ENCODE results near the gene EVPL.
"Not testable (repeated sequence)": the region's sequence is repeated elsewhere in the genome, so short reads cannot be mapped to it uniquely, and the experiment has no call there.

The EVPL gene

DNA sequence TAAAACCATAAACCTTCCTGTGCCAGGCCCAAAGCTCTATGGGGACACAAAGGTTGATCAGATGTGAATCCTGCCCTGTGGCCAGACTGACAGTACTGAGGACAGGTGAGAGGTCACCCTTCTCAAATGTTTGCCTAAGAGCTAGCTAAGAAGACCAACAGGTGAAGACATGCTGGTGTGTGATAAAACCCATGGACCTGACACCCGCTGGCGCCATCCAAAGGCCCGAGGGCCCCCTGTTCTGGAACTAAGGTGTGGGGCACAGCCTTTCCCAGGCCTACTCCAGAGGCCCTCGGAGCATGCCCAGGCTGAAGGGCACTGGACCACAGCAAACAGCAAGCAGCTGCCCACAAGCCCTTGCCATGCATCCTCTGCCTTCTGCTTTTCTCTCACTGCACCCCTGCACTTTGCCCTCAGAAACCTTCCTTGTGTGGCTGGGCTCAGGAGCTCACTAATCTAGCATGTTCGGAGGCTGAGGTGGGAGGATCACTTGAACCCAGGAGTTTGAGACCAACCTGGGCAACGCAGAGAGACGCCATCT lies 31.7 kb downstream of the EVPL start:
- no peak for DNase-seq

DNA sequence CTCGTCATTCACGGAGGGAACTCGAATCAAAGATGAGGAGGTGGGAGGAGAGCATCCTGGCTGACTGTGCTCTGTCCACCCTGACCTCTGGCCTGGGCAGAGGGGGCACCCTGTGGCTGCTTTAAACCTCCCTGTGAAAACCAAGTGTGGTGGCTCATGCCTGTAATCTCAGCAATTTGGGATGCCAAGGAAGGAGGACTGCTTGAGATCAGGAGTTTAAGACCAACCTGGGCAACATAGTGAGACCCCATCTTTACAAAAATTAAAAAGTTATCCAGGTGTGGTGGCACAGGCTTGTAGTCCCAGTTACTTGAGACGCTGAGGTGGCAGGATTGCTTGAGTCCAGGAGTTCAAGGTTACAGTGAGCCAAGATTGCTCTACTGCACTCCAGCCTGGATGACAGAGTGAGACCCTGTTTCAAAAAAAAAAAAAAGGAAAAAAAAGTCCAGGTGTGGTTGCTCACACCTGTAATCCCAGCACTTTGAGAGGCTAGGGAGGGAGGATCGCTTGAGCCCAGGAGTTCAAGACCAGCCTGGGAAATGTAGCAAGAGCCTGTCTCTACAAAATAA lies 32.2 kb downstream of the EVPL start:
- DNase-seq = no peak

DNA sequence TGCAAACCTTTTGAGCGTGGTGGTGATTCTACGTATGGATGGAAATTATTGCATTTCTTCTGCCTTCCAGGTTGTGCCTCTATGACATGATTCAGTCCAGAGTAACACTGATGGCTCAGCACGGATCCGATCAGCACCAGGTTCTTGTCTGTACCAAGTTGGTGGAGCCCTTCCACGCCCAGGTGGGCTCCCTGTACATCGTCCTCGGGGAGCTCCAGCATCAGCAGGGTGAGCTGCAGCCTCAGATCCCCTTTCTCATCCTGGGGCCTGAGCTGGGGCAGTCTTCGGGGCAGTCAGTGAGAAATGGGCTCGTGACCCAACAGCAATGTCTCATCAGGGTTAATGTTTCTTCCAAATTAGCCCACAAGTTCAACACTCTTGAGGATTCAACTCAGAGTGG lies 35.7 kb downstream of the EVPL start:
- no peak for DNase-seq

DNA sequence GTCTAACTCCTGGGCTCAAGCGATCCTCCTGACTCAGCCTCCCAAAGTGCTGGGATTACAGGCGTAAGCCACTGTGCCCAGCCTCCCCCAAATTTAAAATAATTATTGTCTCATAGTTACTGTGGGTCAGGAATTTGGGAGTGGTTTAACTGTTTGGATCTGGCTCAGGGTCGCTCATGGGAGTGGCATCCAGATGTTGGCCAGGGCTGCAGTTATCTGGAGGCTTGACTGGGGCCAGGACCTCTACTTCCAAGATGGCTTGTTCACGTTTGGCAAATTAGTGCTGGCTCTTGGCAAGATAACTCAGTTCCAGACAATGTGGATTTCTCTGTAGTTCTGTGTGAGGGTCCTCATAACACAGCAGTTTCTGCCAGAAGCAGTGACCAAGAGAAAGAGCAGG lies 40.1 kb downstream of the EVPL start:
- no peak for DNase-seq

DNA sequence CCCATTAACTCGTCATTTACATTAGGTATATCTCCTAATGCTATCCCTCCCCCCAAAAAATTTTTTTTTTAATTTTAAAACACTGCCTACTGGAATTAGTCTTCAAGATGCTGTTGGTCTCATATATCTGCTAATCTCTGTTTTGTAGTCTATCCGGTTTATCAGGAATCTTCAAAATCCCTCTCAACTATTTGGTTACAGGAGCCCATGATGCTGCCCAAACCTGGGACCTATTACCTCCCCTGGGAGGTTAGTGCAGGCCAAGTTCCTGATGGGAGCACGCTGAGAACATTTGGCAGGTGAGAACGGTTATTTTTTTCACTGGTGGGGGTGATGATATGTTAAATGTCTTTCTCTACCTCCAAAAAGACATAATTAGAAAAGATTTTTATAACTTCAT lies 41.1 kb downstream of the EVPL start:
- DNase-seq = no peak

DNA sequence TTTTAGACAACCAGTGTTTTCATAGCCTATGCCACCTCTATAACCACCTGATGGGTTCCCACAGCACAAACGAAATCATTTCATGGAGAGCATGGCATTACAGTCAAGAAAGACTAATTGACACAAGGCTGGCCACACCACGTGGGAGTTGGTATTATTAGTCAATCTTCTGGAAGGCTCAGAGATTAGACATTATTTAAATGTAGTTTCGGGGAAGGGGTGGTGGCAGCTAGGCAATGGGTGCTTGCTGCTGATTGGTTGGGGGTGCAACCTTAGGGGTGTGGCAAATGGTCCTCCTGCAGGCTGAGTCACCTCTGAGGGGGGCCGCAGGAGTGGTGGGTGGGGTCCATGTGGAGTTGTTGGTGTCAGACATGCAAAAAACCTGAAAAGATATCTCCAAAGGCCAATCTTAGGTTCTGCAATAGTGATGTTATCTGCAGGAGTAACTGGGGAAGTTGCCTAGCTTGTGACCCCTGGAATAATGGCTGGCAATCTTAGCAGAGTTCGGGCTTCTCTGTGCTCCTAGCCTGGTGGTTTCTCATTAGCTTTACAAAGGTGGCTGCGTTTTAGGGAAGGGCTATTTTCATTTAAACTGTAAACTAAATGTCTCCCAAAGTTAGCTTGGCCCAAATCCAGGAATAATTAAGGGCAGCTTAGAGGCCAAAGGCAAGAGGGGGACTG lies 43.5 kb downstream of the EVPL start:
- DNase-seq = peak; percentile 23

DNA sequence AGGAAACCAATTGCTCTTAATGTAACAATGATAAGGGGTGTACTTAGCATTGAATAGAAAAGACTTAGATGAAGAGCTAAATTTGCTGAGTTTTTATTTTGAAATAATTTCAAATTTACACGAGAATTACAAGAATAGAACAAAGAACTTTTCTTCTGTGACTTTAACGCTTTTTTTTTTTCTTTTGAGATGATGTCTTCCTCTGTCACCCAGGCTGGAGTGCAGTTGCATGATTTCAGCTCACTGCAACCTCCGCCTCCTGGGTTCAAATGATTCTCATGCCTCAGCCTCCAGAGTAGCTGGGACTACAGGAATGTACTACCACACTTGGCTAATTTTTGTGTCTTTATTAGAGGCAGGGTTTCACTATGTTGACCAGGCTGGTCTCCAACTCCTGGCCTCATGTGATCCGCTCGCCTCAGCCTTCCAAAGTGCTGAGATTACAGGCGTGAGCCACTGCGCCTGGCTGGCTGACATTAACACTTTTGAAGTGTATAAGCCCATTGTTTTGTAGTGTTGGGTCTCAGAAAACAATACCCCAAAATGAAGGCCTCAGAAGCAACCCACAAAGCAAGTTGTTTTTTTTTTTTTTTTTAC lies 46.0 kb downstream of the EVPL start:
- DNase-seq = no peak

DNA sequence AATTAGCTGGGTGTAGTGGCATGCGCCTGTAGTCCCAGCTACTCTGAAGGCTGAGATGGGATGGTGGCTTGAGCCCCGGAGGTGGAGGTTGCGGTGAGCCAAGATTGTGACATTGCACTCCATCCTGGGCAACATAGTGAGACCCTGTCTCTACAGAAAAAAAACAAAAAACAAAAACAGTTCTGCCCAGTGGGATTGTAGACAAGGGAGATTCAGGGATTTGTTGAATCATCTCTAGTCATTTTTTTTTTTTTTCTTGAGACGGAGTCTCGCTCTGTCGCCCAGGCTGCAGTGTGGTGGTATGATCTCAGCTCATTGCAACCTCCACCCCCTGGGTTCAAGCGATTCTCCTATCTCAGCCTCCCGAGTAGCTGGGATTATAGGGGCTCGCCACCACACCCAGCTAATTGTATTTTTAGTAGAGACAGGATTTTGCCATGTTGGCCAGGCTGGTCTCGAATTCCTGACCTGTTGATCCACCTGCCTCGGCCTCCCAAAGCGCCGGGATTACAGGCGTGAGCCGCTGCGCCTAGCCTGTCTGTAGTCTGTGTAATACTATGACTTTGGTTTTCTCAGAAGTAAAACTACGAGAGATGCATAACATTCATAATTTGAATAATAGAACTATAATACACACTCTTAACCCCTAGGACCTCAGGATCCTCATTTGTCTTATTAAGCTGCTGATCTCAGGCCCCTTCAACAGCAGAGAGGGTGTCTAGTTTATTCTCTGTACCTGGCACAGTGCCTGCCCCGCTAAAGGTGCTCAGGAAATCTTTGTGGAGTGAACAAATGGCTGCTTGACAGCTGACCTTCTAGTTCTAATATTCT lies 46.7 kb downstream of the EVPL start:
- DNase-seq = no peak

DNA sequence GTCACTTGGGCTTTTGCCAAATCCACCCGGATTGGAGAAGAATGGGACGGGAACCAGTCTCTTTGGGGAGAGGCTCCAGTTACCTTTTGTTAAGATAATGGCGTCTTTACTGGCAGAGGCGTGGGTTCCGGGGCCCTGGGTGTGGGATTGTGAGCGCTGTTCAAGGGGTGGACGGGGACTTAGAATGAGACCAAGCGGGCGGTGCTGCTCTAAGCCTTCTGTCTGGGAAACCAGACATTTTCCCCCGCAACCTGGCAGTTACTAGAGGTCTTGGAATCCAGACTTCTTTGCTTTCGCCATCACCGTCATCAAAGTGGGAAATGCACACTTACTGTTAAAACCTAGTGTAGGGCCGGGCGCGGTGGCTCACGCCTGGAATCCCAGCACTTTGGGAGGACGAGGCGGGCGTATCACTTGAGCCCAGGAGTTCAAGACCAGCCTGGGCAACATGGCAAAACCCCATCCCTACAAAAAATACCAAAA lies 47.4 kb downstream of the EVPL start:
- no peak for DNase-seq

DNA sequence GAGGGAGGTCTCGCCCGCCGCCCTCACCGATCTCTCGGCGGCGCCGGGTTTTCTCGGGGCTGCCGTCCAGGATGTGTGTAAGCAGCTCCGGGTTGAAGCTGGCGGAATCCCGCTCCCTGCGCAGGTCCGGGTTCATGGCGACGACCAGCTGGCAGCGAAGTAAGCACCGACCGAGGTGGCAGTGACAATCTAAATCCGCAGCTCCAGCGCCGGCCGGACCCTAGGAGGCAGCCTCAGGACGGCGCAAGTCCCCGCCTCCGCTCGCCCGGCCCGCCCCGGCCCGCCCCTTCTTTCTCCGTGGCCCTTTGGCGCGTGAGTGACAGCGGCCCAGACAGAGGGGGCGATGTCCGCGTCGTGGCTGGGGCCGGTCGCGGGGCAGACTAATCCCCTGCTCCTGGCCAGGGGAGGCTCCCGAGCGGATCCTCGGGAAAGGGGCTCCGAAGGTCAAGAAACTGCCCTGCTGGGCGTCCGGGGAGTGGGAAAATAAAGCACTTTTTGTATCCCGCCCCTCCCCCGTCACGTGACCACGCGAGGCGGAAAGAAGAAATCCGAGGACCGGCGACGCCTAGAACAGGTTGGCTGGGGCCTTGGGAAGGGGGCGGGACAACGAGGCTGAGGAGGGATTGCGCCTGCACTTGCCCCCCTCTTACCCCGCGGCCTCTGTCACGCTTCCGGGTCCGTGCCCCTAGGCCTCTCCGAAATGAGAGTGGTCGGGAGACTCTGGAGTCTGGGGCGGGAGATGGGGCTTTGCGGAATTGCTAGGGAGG lies 48.0 kb downstream of the EVPL start, which contains the start of the genes ACOX1 and TEN1:
Gene ACOX1, minus strand, starts transcription at position 229 of the 767 bp plus-strand sequence. Its CDS starts 93 bp downstream, at position 136.
Gene TEN1, plus strand, starts transcription at position 303 of the 767 bp plus-strand sequence. CDS start 6,953 bp downstream, outside the sequence.
- DNase-seq = peak; percentile 94

DNA sequence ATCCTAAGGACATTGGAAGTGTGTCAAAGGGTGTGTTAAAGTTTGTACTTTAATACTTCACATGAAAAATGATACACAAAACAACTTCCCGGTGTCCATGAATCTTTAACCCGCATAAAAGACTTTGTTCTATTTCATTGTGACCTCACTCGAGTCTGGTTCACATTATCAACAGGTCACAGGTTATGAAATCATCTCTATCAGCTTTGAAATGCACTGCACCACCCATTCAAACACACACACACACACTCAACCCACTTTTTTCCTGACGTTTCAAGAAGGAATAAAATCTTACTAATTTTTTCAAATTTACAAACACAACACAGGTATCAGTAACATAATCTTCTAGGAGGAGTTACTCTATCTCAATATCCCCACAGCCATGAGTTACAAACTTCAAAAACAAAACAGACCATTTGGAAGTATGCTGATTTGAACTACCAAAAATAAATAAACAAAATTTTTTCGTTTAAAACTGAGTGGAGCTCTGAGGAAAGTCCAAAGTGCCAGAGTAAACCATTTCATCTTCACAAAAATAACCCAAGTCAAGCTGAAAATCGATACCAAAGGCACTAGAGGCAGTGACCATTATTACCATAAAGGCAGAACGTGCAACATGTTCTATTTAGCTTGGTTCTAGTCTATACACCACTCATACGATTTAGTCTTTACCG lies 50.8 kb downstream of the EVPL start:
- no peak for DNase-seq

DNA sequence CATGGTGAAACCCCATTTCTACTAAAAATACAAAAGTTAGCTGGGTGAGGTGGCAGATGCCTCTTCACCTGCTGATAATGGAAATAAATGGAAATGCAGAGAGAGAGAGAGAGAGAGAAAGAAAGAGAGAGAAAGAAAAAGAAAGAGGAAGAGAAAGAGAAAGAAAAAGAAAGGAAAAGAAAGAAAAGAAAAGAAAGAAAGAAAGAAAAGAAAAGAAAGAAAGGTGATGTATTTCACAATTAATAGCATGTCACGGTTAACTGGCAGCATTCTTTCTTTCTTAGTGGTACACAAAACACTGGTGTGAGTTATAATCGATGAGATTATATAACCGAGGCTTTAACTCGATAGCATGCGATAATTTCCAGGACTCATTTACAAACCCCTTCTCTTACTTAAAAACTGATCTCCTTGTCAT lies 51.3 kb downstream of the EVPL start:
- DNase-seq = no peak

DNA sequence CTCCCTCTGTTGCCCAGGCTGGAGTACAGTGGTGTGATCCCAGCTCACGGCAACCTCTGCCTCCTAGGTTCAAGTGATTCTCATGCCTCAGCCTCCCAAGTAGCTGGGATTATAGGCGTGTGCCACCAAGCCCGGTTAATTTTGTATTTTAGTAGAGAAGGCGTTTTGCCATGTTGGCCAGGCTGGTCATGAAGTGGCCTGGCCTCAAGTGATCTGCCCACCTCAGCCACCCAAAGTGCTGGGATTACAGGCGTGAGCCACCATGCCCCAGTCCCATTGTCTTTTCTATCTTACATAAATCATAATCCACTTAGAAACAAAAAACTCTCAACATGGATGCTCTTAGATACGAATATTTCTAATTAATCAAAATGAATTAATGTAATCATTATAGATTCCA lies 51.9 kb downstream of the EVPL start:
- not testable (repeated sequence) for DNase-seq

DNA sequence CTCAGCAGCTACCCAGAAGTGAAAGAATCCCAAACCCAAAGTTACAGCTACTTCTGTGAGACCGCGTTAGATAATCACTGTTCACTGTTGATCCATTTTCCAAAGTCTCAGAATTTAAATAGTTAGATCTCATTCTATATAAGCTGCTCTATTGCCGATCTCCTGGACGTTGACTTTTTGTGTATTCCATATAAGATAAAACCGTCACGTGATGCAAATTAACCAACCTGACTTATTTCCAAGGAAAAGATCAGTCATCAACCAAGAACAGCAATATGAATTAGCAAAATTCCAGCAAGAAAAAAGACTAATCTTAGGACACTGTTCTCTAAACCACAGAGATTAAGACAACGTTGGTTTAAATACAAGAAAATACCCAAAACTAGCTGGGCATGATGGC lies 56.5 kb downstream of the EVPL start:
- DNase-seq = no peak

DNA sequence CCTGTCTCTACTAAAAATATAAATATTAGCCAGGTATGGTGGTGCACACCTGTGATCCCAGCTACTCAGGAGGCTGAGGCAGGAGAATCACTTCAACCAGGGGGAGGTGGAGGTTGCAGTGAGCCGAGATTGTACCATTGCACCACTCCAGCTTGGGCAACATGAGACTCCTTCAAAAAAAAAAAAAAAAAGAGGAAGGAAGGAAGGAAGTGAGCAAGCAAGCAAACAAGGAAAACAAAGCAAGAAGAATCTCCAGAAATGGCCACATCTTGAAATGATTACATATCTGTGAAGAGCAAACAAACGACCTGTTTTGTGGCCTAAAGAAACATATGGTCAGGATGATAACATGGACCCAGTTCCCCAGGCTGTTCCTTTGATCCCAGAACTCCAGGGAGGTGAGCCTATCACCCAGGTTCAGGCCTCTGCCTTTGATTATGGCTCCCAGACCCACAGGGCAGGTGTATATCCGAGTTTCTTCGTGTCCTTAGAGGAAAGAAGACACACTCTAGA lies 57.0 kb downstream of the EVPL start:
- no peak for DNase-seq

DNA sequence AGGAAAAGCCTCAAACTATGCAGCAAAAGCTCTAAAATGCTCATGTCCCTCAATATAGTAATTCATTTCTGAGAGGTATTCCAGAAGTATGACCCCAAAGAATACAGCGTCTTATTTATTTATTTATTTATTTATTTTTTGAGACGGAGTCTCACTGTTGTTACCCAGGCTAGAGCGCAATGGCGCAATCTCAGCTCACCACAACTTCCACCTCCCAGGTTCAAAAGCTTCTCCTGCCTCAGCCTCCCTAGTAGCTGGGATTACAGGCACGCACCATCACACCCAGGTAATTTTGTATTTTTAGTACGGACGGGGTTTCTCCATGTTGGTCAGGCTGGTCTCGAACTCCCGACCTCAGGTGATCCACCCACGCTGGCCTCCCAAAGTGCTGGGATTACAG lies 58.1 kb downstream of the EVPL start:
- not testable (repeated sequence) for DNase-seq

DNA sequence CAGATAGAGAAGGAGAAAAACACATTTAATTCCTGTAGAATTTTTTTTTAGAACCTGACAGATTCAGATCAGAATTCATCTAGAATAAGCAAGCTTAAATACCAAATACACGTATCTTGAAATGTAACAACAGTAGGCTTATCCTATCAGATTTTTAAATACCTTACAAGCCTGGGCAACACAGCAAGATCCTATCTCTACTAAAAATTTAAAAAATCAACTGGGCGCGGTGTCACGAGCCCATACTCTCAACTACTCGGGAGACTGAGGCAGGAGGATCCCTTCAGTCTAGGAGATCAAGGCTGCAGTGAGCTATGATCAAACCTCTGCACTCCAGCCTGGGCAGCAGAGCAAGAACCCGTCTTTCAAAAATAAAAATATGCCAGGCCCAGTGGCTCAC lies 61.6 kb downstream of the EVPL start:
- no peak for DNase-seq

DNA sequence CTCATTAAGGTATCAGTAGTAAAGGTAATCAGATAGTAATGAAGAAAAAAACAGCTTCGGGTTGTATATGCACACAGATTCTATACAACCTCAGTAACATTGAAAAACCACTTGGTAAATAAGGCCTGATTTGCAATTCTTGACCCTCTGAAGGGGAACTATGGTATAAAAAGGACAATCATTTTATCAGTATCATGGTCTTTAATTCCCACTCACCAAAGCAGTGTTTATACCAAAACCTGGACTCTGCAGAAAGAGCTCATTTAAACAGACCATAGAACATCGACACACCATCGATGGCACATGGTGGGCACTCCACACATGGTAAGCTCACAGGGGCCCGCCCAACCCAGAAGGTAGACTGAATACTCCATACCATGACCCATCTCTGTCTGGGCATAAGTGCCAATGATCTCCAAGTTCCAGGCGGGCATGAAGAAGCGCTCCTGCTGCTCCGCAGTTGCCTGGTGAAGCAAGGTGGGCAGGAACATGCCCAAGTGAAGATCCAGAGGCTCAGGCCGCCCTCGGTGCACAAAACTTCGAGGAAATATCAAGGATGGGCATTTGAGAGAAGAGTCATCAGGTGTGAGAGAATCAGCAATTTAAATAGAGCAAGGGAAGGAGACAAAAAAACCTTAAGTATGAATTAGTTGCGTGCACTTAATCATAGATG lies 67.1 kb downstream of the EVPL start:
- DNase-seq = no peak

DNA sequence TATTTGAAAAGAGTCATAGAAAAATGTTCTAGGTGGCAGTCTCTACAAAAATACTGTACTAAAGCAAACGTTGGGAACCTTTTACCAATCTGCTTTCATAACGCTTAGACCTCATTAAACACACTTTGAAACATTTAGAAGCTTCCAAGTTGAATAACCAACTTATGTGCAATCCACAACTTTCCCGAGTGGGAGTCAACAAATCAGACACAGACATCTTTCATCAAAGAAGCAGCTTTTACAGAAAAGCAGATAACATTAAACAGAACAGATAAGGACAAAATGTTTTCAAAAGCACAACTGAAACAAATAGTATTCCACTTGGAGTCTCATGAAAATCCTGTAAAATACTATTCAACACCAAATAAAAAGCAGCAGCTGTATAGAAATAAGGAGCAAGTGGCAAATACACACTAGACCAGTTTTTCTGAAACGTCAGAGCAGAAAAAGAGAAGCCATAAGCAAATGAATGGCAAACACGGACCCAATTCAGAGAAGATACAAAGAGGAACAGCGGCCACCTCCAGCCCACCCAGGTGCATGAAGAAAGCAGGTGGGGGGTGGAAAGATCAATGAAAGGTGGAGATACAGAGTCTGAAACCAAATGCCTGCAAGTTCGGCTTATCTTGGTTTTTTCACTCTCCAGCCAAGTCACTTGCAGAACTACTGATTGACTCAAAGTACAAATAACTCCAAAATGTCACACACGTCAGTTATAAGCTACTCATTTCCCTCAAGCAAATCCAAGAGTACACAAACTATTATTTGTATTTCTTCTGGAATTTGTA lies 67.9 kb downstream of the EVPL start:
- no peak for DNase-seq
